HG02571 (cell line): ENCODE measurements around the gene ATP6V0A4.

Experiments used
- ATAC-seq: cut with Tn5 transposase; IDR thresholded peaks from one replicate; pipeline ENCODE4 v1.9.1; 2021; ENCODE audit warnings: mild to moderate bottlenecking, moderate library complexity; ENCODE audit not compliant: unreplicated experiment

ATP6V0A4 gene

DNA sequence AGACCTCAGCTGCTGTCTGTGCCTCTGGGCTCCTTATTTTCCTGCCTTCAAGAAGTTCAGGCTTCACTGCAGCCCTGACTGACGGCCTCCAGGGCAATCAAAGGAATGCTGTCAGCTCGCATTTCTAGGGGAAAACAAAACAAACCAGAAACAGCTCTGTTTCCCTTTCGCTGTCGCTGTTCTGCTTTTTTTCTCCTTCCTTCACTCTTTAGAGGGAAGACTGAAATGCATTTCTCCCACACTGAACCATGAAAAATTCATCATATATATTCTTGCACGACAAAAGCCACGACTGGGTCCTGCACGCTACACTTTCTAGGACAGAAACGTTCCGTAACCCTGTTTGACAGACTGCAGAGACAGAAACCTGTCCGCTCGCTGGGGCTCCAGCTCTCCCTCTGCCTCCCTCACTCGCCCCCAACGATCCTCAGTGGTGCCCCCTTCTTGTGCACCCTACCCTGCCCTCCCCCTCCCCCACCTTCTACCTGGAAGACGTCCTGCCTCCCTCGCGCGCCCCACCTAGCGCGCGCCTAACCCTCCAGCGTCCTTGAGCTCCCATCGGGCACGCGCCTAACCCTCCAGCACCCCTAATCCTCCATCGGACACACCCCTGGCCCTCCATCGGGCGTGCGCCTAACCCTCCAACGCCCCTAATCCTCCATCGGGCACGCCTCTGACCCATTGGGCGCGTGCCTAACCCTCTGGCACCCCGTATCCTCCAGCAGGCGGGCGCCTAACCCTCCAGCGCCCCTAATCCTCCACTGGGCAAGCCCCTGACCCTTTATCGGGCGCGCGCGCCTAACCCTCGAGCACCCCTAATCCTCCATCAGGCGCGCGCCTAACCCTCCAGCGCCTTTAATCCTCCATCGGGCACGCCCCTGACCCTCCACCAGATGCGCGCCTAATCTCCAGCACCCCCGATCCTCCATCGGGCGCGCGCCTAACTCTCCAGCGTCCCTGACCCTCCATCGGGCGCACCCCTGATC lies 134.0 kb downstream of the ATP6V0A4 start:
- no peak for ATAC-seq

- ATAC-seq = no peak
Observed at GRCh38 chr7:138662991-138663320, 135.0 kb downstream of the ATP6V0A4 start.

GRCh38 chr7:138662076-138662990 lies 135.7 kb downstream of the ATP6V0A4 start:
- ATAC-seq = no peak

GRCh38 chr7:138661069-138661635 lies 136.8 kb downstream of the ATP6V0A4 start:
- ATAC-seq = no peak

DNA sequence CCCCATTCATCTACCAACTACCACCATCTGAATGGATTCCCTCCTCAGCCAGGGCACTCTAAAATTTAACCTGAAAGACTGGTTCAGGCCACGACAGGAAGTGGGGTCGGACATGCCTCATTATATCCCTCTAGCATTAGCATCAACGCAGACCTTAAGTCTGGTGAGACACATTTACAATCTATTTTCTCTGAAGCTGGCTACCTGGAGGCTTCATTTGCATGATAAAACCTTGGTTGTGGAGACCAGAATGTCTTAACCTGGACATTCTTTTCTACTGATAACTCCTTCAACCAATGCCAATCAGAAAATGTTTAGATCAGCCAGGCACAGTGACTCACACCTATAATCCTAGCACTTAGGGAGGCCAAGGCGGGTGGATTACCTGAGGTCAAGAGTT lies 139.1 kb downstream of the ATP6V0A4 start:
- no peak for ATAC-seq

DNA sequence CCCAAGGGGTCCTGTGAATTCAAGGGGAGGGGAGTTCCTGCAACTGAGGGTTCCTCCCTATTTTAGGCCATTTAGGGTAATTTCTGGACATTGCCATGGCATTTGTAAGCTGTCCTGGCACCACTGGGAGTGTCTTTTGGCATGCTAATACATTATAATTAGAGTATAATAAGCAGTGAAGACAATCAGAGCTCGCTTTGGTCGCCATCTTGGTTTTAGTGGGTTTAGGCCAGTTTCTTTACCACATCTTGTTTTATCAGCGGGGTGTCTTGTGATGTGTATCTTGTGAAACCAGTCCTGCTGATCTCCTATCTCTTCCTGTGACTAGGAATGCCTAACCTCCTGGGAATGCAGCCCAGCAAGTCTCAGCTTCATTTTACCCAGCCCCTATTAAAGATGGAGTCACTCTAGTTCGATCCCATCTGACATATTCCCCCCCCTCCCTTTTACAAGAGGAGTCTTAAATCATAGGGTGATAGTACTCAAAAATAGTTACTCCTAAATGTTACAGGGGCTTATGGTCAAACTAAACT lies 140.1 kb downstream of the ATP6V0A4 start:
- ATAC-seq = no peak

GRCh38 chr7:138656952-138657351 lies 141.0 kb downstream of the ATP6V0A4 start:
- no peak for ATAC-seq
